GM23338 (cell line): ENCODE measurements around the gene GRK3. TPM values are rescaled to one million over a fixed set of nuclear protein-coding genes. Genes with fewer than 3 reads are reported as not detected.

Experiments
- ATAC-seq: fragments of 200-7000 bp; cut with Tn5 transposase; 3 replicates; pipeline ENCODE4 v1.9.1; 2020
- DNase-seq: peaks from one replicate; pipeline ENCODE4 v3.0.0-alpha.2; 2015; ENCODE audit warnings: low spot score
- H2AFZ ChIP-seq: fragments of 200-600 bp; sonication (generic); 2 replicates; pipeline ENCODE4 v1.8.0; 2016; ENCODE audit warnings: antibody characterized with exemption, mild to moderate bottlenecking, moderate library complexity
- H3F3A ChIP-seq: fragments of 200-600 bp; sonication (generic); replicated peaks from 2 replicates; pipeline ENCODE4 v1.8.0; 2017; ENCODE audit warnings: antibody characterized with exemption, mixed run types, low read depth
- H3K27ac ChIP-seq: fragments of 200-600 bp; sonication (generic); 2 replicates; pipeline ENCODE4 v1.6.1; 2016; ENCODE audit warnings: low read depth
- H3K27me3 ChIP-seq: fragments of 200-600 bp; sonication (generic); 2 replicates; pipeline ENCODE4 v1.8.0; 2016; ENCODE audit warnings: mild to moderate bottlenecking, mixed run types, moderate library complexity; ENCODE audit not compliant: insufficient read depth
- H3K36me3 ChIP-seq: fragments of 200-600 bp; sonication (generic); 2 replicates; pipeline ENCODE4 v1.8.0; 2016; ENCODE audit warnings: mild to moderate bottlenecking; ENCODE audit not compliant: insufficient read depth
- H3K4me1 ChIP-seq: fragments of 200-600 bp; sonication (generic); 2 replicates; pipeline ENCODE4 v1.8.0; 2016; ENCODE audit warnings: mild to moderate bottlenecking, moderate library complexity; ENCODE audit not compliant: insufficient read depth
- H3K4me2 ChIP-seq: fragments of 200-600 bp; sonication (generic); 2 replicates; pipeline ENCODE4 v1.7.1; 2017; ENCODE audit warnings: mixed run types
- H3K4me3 ChIP-seq: fragments of 200-600 bp; sonication (generic); 2 replicates; pipeline ENCODE4 v1.6.1; 2016; ENCODE audit warnings: mixed run types
- H3K79me2 ChIP-seq: fragments of 200-600 bp; sonication (generic); replicated peaks from 2 replicates; pipeline ENCODE4 v1.8.0; 2017; ENCODE audit warnings: mild to moderate bottlenecking; ENCODE audit not compliant: insufficient read depth
- H3K9me2 ChIP-seq: fragments of 200-600 bp; sonication (generic); 2 replicates; pipeline ENCODE4 v1.8.0; 2017; ENCODE audit not compliant: insufficient read depth
- H4K20me1 ChIP-seq: fragments of 200-600 bp; sonication (generic); replicated peaks from 2 replicates; pipeline ENCODE4 v1.8.0; 2017; ENCODE audit warnings: mild to moderate bottlenecking; ENCODE audit not compliant: insufficient read depth
- H3K27ac Mint-ChIP-seq: 2 replicates; pipeline ENCODE4 v1.8.0; 2020; ENCODE audit warnings: inconsistent platforms, mild to moderate bottlenecking, moderate library complexity, mixed read lengths
- H3K27me3 Mint-ChIP-seq: 3 replicates; pipeline ENCODE4 v1.8.0; 2022; ENCODE audit warnings: low read depth, mild to moderate bottlenecking, moderate library complexity, mixed read lengths, inconsistent platforms; ENCODE audit not compliant: insufficient read depth, poor library complexity
- H3K36me3 Mint-ChIP-seq: 3 replicates; pipeline ENCODE4 v1.8.0; 2021; ENCODE audit warnings: low read depth, mild to moderate bottlenecking, inconsistent platforms, moderate library complexity, mixed read lengths
- H3K4me1 Mint-ChIP-seq: 3 replicates; pipeline ENCODE4 v1.8.0; 2020; ENCODE audit warnings: mild to moderate bottlenecking, inconsistent platforms, mixed read lengths
- H3K4me3 Mint-ChIP-seq: 3 replicates; pipeline ENCODE4 v1.8.0; 2021; ENCODE audit warnings: moderate library complexity, mild to moderate bottlenecking, inconsistent platforms, mixed read lengths
- H3K9me3 Mint-ChIP-seq: 3 replicates; pipeline ENCODE4 v1.8.0; 2020; ENCODE audit warnings: moderate library complexity, mild to moderate bottlenecking, inconsistent platforms, mixed read lengths
- CREB1 ChIP-seq: fragments of 250-450 bp; sonication (Bioruptor Pico); IDR thresholded peaks from 2 replicates; pipeline ENCODE4 v1.5.0; 2020; ENCODE audit warnings: low read depth, mild to moderate bottlenecking, moderate library complexity
- CTCF ChIP-seq, 2 experiments: fragments of 200-600 bp in 1 of 2; sonication (generic) in 1 of 2; conservative IDR thresholded peaks; 2 replicates each; pipeline versions ENCODE4 v1.5.1 to v1.6.1; 2016 to 2017; ENCODE audit warnings: antibody characterized with exemption in 2 of 2, low read depth in 2 of 2, mild to moderate bottlenecking in 2 of 2, moderate library complexity in 1 of 2
- ETS1 ChIP-seq: IDR thresholded peaks from 2 replicates; pipeline ENCODE4 v1.6.1; 2016; ENCODE audit warnings: antibody characterized with exemption
- EZH2 ChIP-seq: fragments of 200-600 bp; sonication (generic); IDR thresholded peaks from one replicate; pipeline ENCODE4 v1.8.0; 2017; ENCODE audit warnings: antibody characterized with exemption, mild to moderate bottlenecking, low read depth; ENCODE audit not compliant: unreplicated experiment
- JUNB ChIP-seq: IDR thresholded peaks from one replicate; pipeline ENCODE4 v1.6.1; 2016; ENCODE audit warnings: antibody characterized with exemption; ENCODE audit not compliant: unreplicated experiment
- POLR2AphosphoS5 ChIP-seq: IDR thresholded peaks from 2 replicates; pipeline ENCODE4 v1.6.1; 2016; ENCODE audit warnings: antibody characterized with exemption, low read depth
- STAT1 ChIP-seq: IDR thresholded peaks from one replicate; pipeline ENCODE4 v1.6.1; 2016; ENCODE audit warnings: antibody characterized with exemption; ENCODE audit not compliant: unreplicated experiment
- ZNF331 ChIP-seq: fragments of 250-450 bp; sonication (Bioruptor Pico); IDR thresholded peaks from 2 replicates; pipeline ENCODE4 v1.5.0; 2020; ENCODE audit warnings: low read depth, mild to moderate bottlenecking, moderate library complexity
- ZNF462 ChIP-seq: fragments of 250-450 bp; sonication (Bioruptor Pico); IDR thresholded peaks from 2 replicates; pipeline ENCODE4 v1.5.0; 2020; ENCODE audit warnings: mild to moderate bottlenecking, moderate library complexity
- polyA plus RNA-seq: library from polyadenylated mRNA; unstranded; fragments of >200 nt; fragmentation: Nextera tagmentation; extraction: Ambion mirVana; gene quantifications from 2 replicates; pipeline ENCODE4 v1.2.1, GENCODE V29; 2016
- total RNA-seq: library from RNA; depleted of rRNA; stranded (reverse); fragments of >200 nt; shearing (Covaris generic); gene quantifications from 2 replicates; pipeline ENCODE4 v1.2.3, GENCODE V29; 2014

Gene GRK3
- total and polyA plus RNA-seq, 2 experiments from 2014 or later: 6.0 to 25.3 TPM

- Mint-ChIP-seq H3K36me3 (0 out of 3 replicates have a peak, but pooled peaks cover 10% of the 10 kb centered on the region), H3K27ac (no peak overlapping the region), H3K4me1 (peaks cover 12% of the 10 kb centered on the region), H3K9me3 (no peaks in the 10 kb centered on the region), H3K27me3 (no peaks in the 10 kb centered on the region), H3K4me3 (no peak overlapping the region)
- H4K20me1 ChIP-seq: peaks cover 2% of the 10 kb centered on the region; the same call in 1 of the 2 replicates
- no peak overlapping the region for H3K27ac ChIP-seq
- no peak overlapping the region for H3K4me3 ChIP-seq
- TF ChIP-seq ZNF331 (CRISPR knock-in tag) (no peak), ETS1 (no peak), ZNF462 (CRISPR knock-in tag) (no peak), EZH2 (no peak), CREB1 (CRISPR knock-in tag) (no peak), POLR2AphosphoS5 (no peak), CTCF (conservative IDR thresholded peaks at IDR 0.05; ENCODE audit: low read depth in 2 of 2) (no peak), JUNB (no peak), STAT1 (no peak)
- H3K27me3 ChIP-seq: no peaks in the 10 kb centered on the region
- no peak overlapping the region for H3K4me2 ChIP-seq
- no peak overlapping the region for H2AFZ ChIP-seq
- H3K4me1 ChIP-seq: 0 out of 2 replicates have a peak, but pooled peaks cover 9% of the 10 kb centered on the region
- DNase-seq: no peak
- ATAC-seq: no peak
- no peaks in the 10 kb centered on the region for H3K36me3 ChIP-seq
- no peaks in the 10 kb centered on the region for H3K9me2 ChIP-seq
- no peaks in the 10 kb centered on the region for H3F3A ChIP-seq
- H3K79me2 ChIP-seq: no peaks in the 10 kb centered on the region
These were observed 104.0 kb downstream of the GRK3 start for GRCh38 chr22:25668437-25668836.
